GM21360 (cell line): ENCODE data around the gene NAA38.
A peak's percentile ranks its signal among the peaks of the same experiment; 100 is the strongest.

Experiments used
- ATAC-seq: cut with Tn5 transposase; IDR thresholded peaks from one replicate; pipeline ENCODE4 v1.9.1; 2021; ENCODE audit warnings: mild to moderate bottlenecking, moderate library complexity; ENCODE audit not compliant: unreplicated experiment

NAA38 gene, protein sequence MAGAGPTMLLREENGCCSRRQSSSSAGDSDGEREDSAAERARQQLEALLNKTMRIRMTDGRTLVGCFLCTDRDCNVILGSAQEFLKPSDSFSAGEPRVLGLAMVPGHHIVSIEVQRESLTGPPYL

DNA sequence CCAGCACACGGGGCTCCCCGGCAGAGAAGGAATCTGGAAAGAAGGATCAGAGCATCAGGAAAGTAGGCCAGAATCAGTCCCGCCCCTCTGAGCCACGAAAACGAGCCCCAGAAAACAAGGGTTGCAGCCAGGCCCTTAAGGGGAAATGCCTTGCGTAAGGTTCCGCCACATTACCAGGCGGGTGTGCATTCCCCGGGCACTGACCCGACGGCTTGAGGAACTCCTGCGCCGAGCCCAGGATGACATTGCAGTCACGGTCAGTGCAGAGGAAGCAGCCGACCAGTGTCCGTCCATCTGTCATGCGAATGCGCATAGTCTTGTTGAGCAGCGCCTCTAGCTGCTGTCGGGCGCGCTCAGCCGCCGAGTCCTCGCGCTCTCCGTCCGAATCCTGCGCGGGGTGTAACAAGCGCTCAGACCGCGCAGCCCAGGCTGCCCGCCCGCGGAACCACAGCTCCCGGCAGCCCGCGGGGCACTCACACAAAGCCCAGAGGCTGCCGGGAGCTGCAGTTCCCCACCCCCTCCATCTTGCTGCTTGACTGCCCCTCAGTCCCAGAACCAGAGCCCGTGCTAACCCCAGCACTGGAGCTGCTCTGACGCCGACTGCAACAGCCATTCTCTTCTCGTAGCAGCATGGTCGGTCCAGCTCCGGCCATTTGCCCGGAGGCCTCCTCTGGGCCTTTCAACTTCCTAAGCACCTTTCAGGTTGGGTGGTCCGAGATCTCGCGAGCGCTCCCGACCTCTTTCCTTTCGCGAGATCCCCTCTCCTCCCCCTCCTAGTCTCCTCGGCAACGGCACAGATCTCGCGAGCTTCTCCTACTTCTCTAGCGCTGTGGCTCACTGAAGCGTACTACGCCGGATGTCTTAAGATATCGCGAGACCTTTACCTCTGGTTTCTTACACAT is at the start of gene NAA38:
Gene NAA38, minus strand, starts transcription at position 749 of the 902 bp plus-strand sequence. Its CDS starts 96 bp downstream, at position 653.
- ATAC-seq = peak; percentile 64

- ATAC-seq = no peak
Observed at GRCh38 chr17:7903154-7904103, 46.1 kb upstream of the NAA38 start.

DNA sequence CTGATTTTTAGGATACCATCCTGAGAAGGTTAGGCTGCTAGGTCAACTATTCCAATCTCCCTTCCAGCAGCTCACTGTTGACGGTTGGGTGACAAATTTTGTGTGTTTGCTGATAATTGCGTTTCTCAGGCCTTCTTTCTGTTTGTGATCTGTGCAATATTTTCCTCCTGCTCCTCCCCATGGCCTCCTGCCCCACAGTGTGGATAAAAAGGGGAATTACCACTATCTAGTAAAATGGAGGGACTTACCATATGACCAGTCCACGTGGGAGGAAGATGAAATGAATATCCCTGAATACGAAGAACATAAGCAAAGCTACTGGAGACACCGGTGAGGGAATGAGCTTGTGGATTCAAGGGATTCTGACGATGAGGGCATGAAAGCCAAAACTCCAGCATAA is 40.4 kb upstream of the NAA38 start:
- no peak for ATAC-seq

GRCh38 chr17:7897090-7897489 is 39.7 kb upstream of the NAA38 start:
- no peak for ATAC-seq

GRCh38 chr17:7894866-7895265 is 37.5 kb upstream of the NAA38 start:
- no peak for ATAC-seq

DNA sequence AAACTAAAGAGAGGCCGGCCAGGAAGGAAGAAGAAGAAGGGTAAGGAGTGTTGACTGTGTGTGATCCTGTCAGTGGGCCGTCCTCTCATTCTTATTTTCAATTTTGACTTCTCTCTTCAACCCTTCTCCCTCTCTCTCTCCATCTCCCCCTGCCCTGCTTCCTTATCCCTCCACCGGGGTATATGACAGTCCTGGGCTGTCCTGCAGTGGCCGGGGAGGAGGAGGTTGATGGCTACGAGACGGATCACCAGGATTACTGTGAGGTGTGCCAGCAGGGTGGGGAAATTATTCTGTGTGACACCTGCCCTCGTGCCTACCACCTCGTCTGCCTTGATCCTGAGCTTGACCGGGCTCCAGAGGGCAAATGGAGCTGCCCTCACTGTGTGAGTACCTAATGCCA is 36.9 kb upstream of the NAA38 start:
- ATAC-seq = no peak

GRCh38 chr17:7893187-7893880 is 36.0 kb upstream of the NAA38 start:
- ATAC-seq = no peak

DNA sequence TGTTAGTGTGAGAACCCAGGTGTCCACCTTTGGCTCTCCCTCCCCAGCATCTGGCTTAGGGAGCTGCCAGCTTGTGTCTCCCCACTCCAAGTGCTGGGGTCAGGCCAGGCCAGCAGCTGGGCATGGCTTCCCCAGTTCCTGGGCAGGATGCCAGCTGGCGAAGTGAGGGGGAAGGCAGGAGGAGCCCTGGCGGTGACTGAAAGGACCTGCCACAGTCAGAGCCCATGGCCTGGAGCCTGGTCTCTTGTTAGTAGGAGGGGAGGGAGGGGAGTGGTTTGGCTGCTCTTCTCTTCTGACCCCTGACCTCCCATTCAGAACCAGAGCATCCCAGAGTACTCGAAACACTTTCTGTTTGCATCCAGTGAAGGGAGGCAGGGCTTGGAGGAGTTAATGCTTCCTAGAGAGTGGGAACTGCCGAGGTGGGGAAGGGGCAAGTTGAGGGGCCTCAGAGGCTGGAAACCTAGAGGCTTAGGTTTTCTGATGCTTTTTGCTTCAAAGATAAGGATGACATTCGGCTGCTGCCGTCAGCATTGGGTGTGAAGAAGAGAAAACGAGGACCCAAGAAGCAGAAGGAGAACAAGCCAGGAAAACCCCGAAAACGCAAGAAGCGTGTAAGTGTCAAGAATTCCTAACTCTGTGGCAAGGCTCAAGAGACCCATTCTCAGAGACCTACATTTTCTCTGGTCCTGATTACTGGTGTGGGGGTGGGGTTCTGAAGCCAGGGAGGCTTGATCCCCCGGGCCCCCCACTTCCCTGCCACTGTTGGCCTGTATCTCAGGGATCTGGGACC is 32.0 kb upstream of the NAA38 start:
- no peak for ATAC-seq

DNA sequence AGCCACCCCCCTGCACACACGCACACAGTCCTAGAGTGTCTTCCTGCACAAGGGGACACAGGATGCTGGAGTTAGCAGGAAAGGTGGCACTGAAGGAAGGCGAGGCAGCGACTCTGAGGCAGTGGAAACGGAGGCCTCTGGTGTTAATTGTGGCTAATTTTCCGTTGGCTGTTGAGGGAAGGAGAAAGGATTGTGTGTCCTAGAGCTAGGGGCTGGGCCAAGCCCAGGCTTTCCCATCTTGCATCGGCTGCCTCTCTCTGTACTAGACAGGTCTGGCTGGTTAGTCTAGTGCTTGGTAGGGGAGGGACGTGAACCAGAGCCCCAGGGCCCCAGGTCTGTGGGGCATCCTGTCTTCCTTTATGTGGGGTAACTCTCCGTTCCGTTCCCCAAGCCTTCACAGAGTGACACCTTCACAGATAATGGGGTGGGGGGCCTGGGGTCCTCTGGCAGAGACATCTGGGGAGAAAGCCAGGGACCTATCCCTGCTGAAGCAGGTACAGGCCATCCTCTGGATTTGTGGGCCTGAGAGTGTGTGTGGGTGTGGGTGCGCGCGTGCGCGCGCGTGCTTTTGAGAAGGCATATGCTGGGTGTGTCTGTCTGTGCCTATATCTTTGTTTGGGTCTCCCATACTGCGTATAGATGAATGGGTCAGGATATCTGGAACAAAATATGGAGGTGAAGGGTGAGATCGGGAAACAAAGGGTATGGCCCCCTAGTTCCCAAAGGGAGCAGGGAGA is 31.0 kb upstream of the NAA38 start, which contains the start of gene CHD3:
Gene CHD3, plus strand, starts transcription at position 606 of the 737 bp plus-strand sequence. CDS start 212 bp downstream, outside the sequence.
- ATAC-seq = no peak

DNA sequence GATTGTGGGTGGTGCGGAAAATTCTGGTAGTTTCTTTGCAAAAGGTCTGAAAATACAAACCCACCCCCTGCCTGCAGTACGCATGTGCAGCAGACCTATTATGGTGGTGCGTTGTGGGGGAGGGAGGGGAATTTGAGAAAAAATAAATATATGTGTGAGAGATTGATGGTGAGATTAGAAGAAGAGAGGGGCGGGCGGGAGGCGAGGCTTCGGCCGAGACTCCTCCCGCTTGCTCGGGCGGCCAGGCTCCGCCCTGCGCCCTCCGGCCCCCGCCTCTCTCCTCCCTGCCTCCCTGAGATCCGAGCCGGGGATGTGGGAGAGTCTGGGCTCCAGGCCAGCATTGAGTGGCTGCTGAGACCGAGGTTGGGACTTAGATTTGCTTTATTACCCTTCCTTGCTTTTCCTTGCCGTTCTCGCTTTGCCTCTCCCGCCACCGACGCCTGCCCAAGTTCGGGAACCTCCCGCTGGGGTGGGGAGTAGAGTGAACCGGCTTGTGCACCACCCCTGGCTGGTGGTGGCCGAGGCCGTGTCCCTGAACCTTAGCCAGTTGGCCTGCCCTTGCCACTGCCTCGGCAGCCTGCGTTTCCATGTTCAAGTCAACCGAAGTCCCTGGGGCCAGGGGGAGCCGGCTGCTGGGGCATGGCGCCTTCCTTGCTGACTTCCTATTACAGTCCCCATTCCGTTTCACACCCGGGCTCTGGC is 30.3 kb upstream of the NAA38 start:
- ATAC-seq = peak; percentile 39

GRCh38 chr17:7887038-7887481 is 29.7 kb upstream of the NAA38 start:
- no peak for ATAC-seq

DNA sequence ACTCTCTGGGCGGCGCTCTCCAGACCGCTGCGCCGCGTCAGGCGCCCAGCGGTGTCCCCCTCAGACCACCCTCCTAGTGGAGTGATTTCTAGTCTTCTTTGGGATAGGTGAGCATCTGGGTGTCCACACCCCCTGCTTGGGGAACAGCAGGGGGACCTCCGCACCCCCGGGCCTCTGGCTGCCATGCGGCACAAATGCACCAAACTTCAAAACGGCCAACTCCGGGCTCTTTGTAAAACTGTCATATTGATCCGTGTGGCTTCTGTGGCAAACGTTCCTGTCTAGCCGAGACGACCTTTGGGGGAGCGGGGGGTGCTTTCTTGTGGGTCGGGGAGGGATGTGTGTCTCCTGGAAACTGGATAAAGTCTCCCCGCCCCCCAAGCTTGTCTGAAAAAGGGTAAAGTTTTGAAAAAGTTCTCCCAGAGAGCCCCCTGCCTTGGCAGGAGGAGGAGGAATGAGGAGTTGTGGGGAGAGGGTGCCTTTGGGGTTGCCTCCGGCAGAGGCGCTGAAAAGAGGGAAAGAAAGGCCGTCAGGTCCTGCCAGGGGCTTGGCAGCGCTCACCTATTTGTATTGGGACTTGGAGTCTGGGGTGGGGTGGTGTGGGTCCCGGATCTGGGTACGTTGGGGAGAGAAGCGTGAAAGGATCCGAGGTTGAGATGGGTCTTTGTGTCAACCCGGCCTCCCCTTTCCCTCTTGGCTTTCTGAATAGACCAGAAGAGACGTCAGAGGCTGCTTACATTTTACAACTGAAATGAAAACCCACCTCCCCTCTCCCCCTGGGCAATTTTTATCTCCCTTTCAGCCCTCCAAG is 29.1 kb upstream of the NAA38 start:
- ATAC-seq = no peak

GRCh38 chr17:7885367-7886226 is 28.2 kb upstream of the NAA38 start:
- ATAC-seq = no peak

DNA sequence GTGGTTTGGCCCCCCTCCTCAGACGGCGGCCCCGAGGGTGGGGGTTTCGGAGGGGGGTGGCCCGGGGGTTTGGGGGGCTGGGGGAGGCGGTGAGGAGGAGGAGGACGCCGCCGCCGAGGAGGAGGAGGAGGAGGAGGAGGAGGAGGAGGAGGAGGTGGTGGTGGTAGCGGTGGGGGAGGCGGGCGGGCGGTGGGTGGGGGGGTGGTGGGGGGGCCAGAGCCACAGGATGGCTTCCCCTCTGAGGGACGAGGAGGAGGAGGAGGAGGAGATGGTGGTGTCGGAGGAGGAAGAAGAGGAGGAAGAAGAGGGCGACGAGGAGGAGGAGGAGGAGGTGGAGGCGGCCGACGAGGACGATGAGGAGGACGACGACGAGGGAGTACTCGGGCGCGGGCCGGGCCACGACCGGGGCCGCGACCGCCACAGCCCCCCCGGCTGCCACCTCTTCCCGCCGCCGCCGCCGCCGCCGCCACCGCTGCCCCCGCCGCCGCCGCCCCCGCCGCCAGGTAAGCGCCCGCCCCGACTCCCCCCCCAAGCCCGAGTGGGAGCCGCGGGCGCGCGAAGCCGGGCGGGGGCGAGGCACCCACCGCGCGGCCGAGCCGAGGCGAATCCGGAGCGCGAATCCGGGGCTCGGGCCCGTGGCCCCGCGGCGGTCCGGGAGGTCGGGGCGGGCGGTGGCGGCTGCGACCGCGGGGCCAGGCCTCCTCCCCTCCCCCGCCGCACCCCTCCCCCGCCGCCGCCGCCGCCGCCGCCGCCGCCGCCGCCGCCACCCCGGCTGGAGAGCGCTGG is 27.4 kb upstream of the NAA38 start:
- no peak for ATAC-seq

GRCh38 chr17:7883781-7884386 is 26.5 kb upstream of the NAA38 start:
- ATAC-seq = no peak
